Choroid plexus epithelial cell (primary cell): ENCODE data around the gene RAB13.
A peak's percentile ranks its signal among the peaks of the same experiment; 100 is the strongest.

Source experiments
- DNase-seq: peaks from one replicate; pipeline ENCODE4 v3.0.0-alpha.2; 2010; ENCODE audit warnings: low read depth
- H3K4me3 ChIP-seq: 2 replicates; pipeline ENCODE4 v1.5.1; 2011; ENCODE audit warnings: low read depth, mild to moderate bottlenecking, control low read depth, low read length, moderate library complexity
- TF ChIP-seq, protein P1 (sequence below): conservative IDR thresholded peaks from 2 replicates; pipeline ENCODE4 v1.5.1; 2011; ENCODE audit warnings: low read depth, mild to moderate bottlenecking, control low read depth, inconsistent platforms, low read length, moderate library complexity

The RAB13 gene

GRCh38 chr1:153976819-153977249 lies 9.3 kb downstream of the RAB13 start:
- DNase-seq, result no peak
- TF ChIP-seq, protein P1, sequence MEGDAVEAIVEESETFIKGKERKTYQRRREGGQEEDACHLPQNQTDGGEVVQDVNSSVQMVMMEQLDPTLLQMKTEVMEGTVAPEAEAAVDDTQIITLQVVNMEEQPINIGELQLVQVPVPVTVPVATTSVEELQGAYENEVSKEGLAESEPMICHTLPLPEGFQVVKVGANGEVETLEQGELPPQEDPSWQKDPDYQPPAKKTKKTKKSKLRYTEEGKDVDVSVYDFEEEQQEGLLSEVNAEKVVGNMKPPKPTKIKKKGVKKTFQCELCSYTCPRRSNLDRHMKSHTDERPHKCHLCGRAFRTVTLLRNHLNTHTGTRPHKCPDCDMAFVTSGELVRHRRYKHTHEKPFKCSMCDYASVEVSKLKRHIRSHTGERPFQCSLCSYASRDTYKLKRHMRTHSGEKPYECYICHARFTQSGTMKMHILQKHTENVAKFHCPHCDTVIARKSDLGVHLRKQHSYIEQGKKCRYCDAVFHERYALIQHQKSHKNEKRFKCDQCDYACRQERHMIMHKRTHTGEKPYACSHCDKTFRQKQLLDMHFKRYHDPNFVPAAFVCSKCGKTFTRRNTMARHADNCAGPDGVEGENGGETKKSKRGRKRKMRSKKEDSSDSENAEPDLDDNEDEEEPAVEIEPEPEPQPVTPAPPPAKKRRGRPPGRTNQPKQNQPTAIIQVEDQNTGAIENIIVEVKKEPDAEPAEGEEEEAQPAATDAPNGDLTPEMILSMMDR, result no peak
- H3K4me3 ChIP-seq, result peak overlapping the region; percentile 96

- TF ChIP-seq, protein P1, result no peak
- no peak overlapping the region for H3K4me3 ChIP-seq
- no peak for DNase-seq
Measured at GRCh38 chr1:153973525-153973924, 12.6 kb downstream of the RAB13 start.

DNA sequence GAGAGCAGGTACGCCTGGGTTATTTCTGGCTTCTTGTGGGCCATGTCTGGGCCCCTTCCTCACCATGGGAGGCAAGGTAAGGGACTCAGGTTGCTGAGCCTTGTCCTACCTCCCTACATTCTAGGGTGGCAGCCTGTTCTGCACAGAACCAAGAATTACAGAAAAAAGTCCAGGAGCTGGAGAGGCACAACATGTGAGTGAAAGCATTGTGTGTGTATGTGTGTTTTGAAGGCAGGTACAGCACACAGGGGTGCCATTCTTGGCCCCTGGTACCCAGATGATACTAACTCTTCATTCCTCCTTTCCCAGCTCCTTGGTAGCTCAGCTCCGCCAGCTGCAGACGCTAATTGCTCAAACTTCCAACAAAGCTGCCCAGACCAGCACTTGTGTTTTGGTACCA lies 13.1 kb downstream of the RAB13 start:
- no peak for DNase-seq
- H3K4me3 ChIP-seq, result no peak overlapping the region
- TF ChIP-seq, protein P1, result no peak

GRCh38 chr1:153970346-153970745 lies 15.8 kb downstream of the RAB13 start:
- DNase-seq, result no peak
- no peak overlapping the region for H3K4me3 ChIP-seq
- TF ChIP-seq, protein P1, result no peak

GRCh38 chr1:153968972-153969371 lies 17.2 kb downstream of the RAB13 start:
- TF ChIP-seq, protein P1, result no peak
- no peak for DNase-seq
- H3K4me3 ChIP-seq, result no peak overlapping the region

DNA sequence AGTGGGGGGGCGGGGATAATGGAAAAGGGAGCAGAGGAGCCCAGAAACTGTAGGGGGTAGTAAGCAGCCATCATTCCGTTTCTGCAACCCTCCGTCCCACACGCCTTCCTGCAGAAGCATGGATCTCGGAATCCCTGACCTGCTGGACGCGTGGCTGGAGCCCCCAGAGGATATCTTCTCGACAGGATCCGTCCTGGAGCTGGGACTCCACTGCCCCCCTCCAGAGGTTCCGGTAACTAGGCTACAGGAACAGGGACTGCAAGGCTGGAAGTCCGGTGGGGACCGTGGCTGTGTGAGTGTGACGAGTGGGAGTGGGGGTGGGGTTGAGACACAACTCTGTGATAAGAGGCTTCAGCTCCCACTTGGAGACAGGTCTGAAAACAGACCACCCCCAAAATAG lies 17.7 kb downstream of the RAB13 start:
- no peak for DNase-seq
- H3K4me3 ChIP-seq, result peak overlapping the region; percentile 72
- TF ChIP-seq, protein P1, result no peak

- DNase-seq, result no peak
- TF ChIP-seq, protein P1, result no peak
- peak overlapping the region; percentile 72 for H3K4me3 ChIP-seq
Measured at GRCh38 chr1:153968000-153968363, 18.2 kb downstream of the RAB13 start.
